Stimulated activated CD4-positive, alpha-beta T cell treated with anti-CD3 and anti-CD28 coated beads, Interleukin-15, amount 100 ng/mL, for 48 hours (primary cell): ENCODE measurements around the gene LPCAT1.
"Not testable (repeated sequence)": the region's sequence is repeated elsewhere in the genome, so short reads cannot be mapped to it uniquely, and the experiment has no call there.

Experiments used
- DNase-seq, 2 donors: peaks; one replicate each; pipeline ENCODE4 v3.0.0-alpha.2; 2020; ENCODE audit warnings: low read depth in 2 of 2

The LPCAT1 gene

GRCh38 chr5:1480217-1480616, 43.5 kb downstream of the LPCAT1 start:
- DNase-seq: no peak

- DNase-seq: no peak
These were observed 44.1 kb downstream of the LPCAT1 start for GRCh38 chr5:1479581-1480188.

- DNase-seq: no peak
These were observed 44.7 kb downstream of the LPCAT1 start for GRCh38 chr5:1479066-1479465.

GRCh38 chr5:1478271-1479035, 45.3 kb downstream of the LPCAT1 start:
- DNase-seq: no peak

- no peak for DNase-seq
These were observed 46.4 kb downstream of the LPCAT1 start for GRCh38 chr5:1477341-1477740.

GRCh38 chr5:1476967-1477310, 46.8 kb downstream of the LPCAT1 start:
- no peak for DNase-seq

GRCh38 chr5:1476181-1476966, 47.4 kb downstream of the LPCAT1 start:
- DNase-seq: no peak

GRCh38 chr5:1475544-1475900, 48.2 kb downstream of the LPCAT1 start:
- DNase-seq: not testable (repeated sequence)

- no peak for DNase-seq
These were observed 48.8 kb downstream of the LPCAT1 start for GRCh38 chr5:1474866-1475543.

GRCh38 chr5:1474183-1474839, 49.4 kb downstream of the LPCAT1 start:
- no peak for DNase-seq

GRCh38 chr5:1473746-1474145, 50.0 kb downstream of the LPCAT1 start:
- no peak for DNase-seq

- DNase-seq: no peak
These were observed 50.7 kb downstream of the LPCAT1 start for GRCh38 chr5:1472964-1473628.

GRCh38 chr5:1471997-1472963, 51.5 kb downstream of the LPCAT1 start:
- no peak for DNase-seq

GRCh38 chr5:1471240-1471853, 52.4 kb downstream of the LPCAT1 start:
- no peak for DNase-seq

GRCh38 chr5:1470762-1471211, 53.0 kb downstream of the LPCAT1 start:
- DNase-seq: no peak

GRCh38 chr5:1468629-1469527, 54.9 kb downstream of the LPCAT1 start:
- no peak for DNase-seq

GRCh38 chr5:1468247-1468612, 55.5 kb downstream of the LPCAT1 start:
- no peak for DNase-seq
